Heart left ventricle (tissue), 16 donors: ENCODE data around the gene RPP25L. TPM values are rescaled to one million over a fixed set of nuclear protein-coding genes. Genes with fewer than 3 reads are reported as not detected.

Experiments used
- ATAC-seq, 4 donors: fragments of 200-7000 bp; cut with Tn5 transposase; one replicate each; pipeline ENCODE4 v1.9.1; 2020 to 2022; ENCODE audit warnings: moderate library complexity in 4 of 4, mild to moderate bottlenecking in 3 of 4, moderate number of reproducible peaks in 1 of 4
- DNase-seq, 5 donors: peaks; one replicate each; pipeline ENCODE4 v3.0.0-alpha.2; 2020
- H3K27ac ChIP-seq, 12 donors: fragments of 200-600 bp; sonication (generic) in 4 of 12; one replicate each; pipeline versions ENCODE4 v1.5.0 to v1.8.0; 2016 to 2022; ENCODE audit warnings: mild to moderate bottlenecking in 2 of 12
- H3K27me3 ChIP-seq, 9 donors: fragments of 200-600 bp; sonication (generic) in 2 of 9; one replicate each; pipeline versions ENCODE4 v1.5.1 to v1.8.0; 2016 to 2022; ENCODE audit warnings: mild to moderate bottlenecking in 3 of 9
- H3K36me3 ChIP-seq, 9 donors: fragments of 200-600 bp; sonication (generic) in 2 of 9; one replicate each; pipeline versions ENCODE4 v1.5.0 to v1.8.0; 2018 to 2022; ENCODE audit warnings: mild to moderate bottlenecking in 2 of 9
- H3K4me1 ChIP-seq, 12 donors: fragments of 200-600 bp; sonication (generic) in 4 of 12; one replicate each; pipeline versions ENCODE4 v1.5.0 to v1.8.0; 2016 to 2022; ENCODE audit warnings: mild to moderate bottlenecking in 3 of 12
- H3K4me3 ChIP-seq, 12 donors: fragments of 200-600 bp; sonication (generic) in 4 of 12; one replicate each; pipeline versions ENCODE4 v1.5.0 to v1.8.0; 2017 to 2022; ENCODE audit warnings: mild to moderate bottlenecking in 9 of 12, moderate library complexity in 4 of 12
- H3K9me3 ChIP-seq, 12 donors: fragments of 200-600 bp; sonication (generic) in 4 of 12; one replicate each; pipeline versions ENCODE4 v1.5.0 to v1.8.0; 2016 to 2022; ENCODE audit warnings: mild to moderate bottlenecking in 1 of 12
- CTCF ChIP-seq, 12 donors: fragments of 200-600 bp; sonication (generic) in 4 of 12; IDR thresholded peaks; one replicate each; pipeline versions ENCODE4 v1.5.0 to v1.8.0; 2018 to 2022; ENCODE audit warnings: antibody characterized with exemption in 12 of 12, mild to moderate bottlenecking in 5 of 12
- POLR2A ChIP-seq, 2 donors: fragments of 450-650 bp; IDR thresholded peaks; one replicate each; pipeline ENCODE4 v1.6.1; 2017; ENCODE audit warnings: antibody characterized with exemption in 2 of 2, mild to moderate bottlenecking in 2 of 2, moderate library complexity in 2 of 2
- WGBS, 4 donors: extraction: QIAGEN DNeasy Blood & Tissue Kit in 2 of 4; methylation state at CpG; one replicate each; pipeline versions ENCODE4 v1.1.5 to v1.1.7; 2013 to 2018; 5-methylcytosine and 5-hydroxymethylcytosine counted together
- intact Hi-C, 10 donors: fragments of 100-400 bp; cut with DNase I; formaldehyde crosslinking; loops; one replicate each; pipeline versions ENCODE4 v1.11.1 to v1.14.2; 2022
- polyA plus RNA-seq, 2 donors: library from polyadenylated mRNA; stranded (reverse); fragments of 200-250 nt; gene quantifications; one replicate each; pipeline ENCODE4 v1.2.3, GENCODE V29; 2013
- total RNA-seq, 9 donors: library from RNA; depleted of rRNA in 2 of 9; stranded (reverse); fragments of >200 nt in 2 of 9; fragmentation: NEBNext Ultra II Directional in 3 of 9; extraction: Animal tissue kit (Norgen Biotek cat#: 25700) in 3 of 9; gene quantifications; one replicate each; pipeline versions ENCODE4 v1.1.0 to v1.2.4, GENCODE V29; 2016 to 2023
- donor health status: ischemic (EF 13 %, LVEDD 7.1; RV severe dilation, severe dysfunction).
- donor health status: healthy with polysubstance abuse.
- donor health status: DM: no; HTN: yes; CAD: no.
- donor health status: DM: no; HTN: no; CAD: no.
- donor health status: ischemic (EF 25% LVEDD 6.9; RV normal size, moderate dysfunction).
- donor health status: ischemic (EF 25% LVEDD 5.7; RV mildly dilated, moderate dysfunction).
- donor health status: healthy.
- donor health status: DM: yes; HTN: yes; CAD: no.
- donor health status: ischemic (EF 35%, LVEDD 5.7; RV mildly dilated, moderate dysfunction).
- donor health status: nonischemic (EF 11% LVEDD 7.7; RV severe dilation, severe dysfunction).
- donor health status: DM: yes; HTN: yes; CAD: no.
- donor health status: PGD.
- donor health status: ischemic (EF 29% LVEDD 5.4; RV normal size, mild dysfunction).
- donor health status: nonischemic (EF 23%, LVEDD 6.1; RV moderate dilation, normal function).

Gene RPP25L
- total and polyA plus RNA-seq, 11 donors, result 22.5 to 79.2 (median 38.3) TPM

- intact Hi-C loops, result loop anchor here in 3 of 10 donors (2.0 kb wide), 1 partner anchor 22 kb away; the partner anchor contains the start of gene RPP25L (in 3 of the 3)
Measured at GRCh38 chr9:34634551-34635248, 22.8 kb upstream of the RPP25L start.

GRCh38 chr9:34633851-34634550 is 22.1 kb upstream of the RPP25L start:
- intact Hi-C loops, result loop anchor here in 7 of 10 donors (1.0 to 2.0 kb wide), 2 partner anchors 21 kb away; partner anchors contain the start of gene RPP25L (in 5 of the 7)
- H3K4me3 ChIP-seq, result no peak overlapping the region
- no peak overlapping the region for H3K27ac ChIP-seq
- DNase-seq, result peak in 4 of 5 donors; percentile 46 to 78 (median 67)
- peaks cover 0 to 18% (median 8%) of the 10 kb centered on the region in 9 donors for H3K27me3 ChIP-seq
- TF ChIP-seq CTCF (IDR thresholded peaks at IDR 0.05) (peak; percentile 74 to 92 (median 84)), POLR2A (IDR thresholded peaks at IDR 0.05) (no peak)
- H3K4me1 ChIP-seq, result peaks cover 0 to 32% (median 22%) of the 10 kb centered on the region in 12 donors
- no peaks in the 10 kb centered on the region for H3K9me3 ChIP-seq
- peaks cover 0 to 8% (median 0%) of the 10 kb centered on the region in 9 donors for H3K36me3 ChIP-seq
- 19 to 21% (median 20%) methylated on average over 3 of the region's 3 CpGs for WGBS, 4 donors
- ATAC-seq, result peak in 3 of 4 donors; percentile 14 to 29 (median 19)

More at GRCh38 chr9:34634551-34635248, 22.8 kb upstream of the RPP25L start:
- DNase-seq, result no peak
- H3K4me1 ChIP-seq, result peaks cover 0 to 27% (median 19%) of the 10 kb centered on the region in 12 donors
- 64 to 83% (median 75%) methylated on average over 3 of the region's 3 CpGs for WGBS, 4 donors
- peaks cover 0 to 11% (median under 1%) of the 10 kb centered on the region in 9 donors for H3K27me3 ChIP-seq
- TF ChIP-seq POLR2A (IDR thresholded peaks at IDR 0.05), result no peak
- TF ChIP-seq CTCF (IDR thresholded peaks at IDR 0.05), result no peak
- H3K36me3 ChIP-seq, result peaks cover 0 to 8% (median 0%) of the 10 kb centered on the region in 9 donors
- no peak overlapping the region for H3K4me3 ChIP-seq
- no peaks in the 10 kb centered on the region for H3K9me3 ChIP-seq
- H3K27ac ChIP-seq, result no peak overlapping the region
- no peak for ATAC-seq

- Histone ChIP-seq H3K4me3 (no peak overlapping the region), H3K4me1 (peaks cover 0 to 32% (median 22%) of the 10 kb centered on the region in 12 donors), H3K9me3 (no peaks in the 10 kb centered on the region), H3K27ac (no peak overlapping the region), H3K27me3 (peaks cover 0 to 27% (median 14%) of the 10 kb centered on the region in 9 donors), H3K36me3 (peaks cover 0 to 8% (median 0%) of the 10 kb centered on the region in 9 donors)
- no peak for ATAC-seq
- 56 to 61% (median 59%) methylated on average over 5 of the region's 5 CpGs for WGBS, 4 donors
- no peak for DNase-seq
- intact Hi-C loops, result loop anchor here in 4 of 10 donors (1.0 to 2.0 kb wide), 2 partner anchors 20 kb away; partner anchors contain the start of gene RPP25L (in 2 of the 4)
- TF ChIP-seq POLR2A (IDR thresholded peaks at IDR 0.05) (no peak), CTCF (IDR thresholded peaks at IDR 0.05) (no peak)
Measured at GRCh38 chr9:34633166-34633565, 21.3 kb upstream of the RPP25L start.
